ENCODE results near the gene PARP8.

DNA sequence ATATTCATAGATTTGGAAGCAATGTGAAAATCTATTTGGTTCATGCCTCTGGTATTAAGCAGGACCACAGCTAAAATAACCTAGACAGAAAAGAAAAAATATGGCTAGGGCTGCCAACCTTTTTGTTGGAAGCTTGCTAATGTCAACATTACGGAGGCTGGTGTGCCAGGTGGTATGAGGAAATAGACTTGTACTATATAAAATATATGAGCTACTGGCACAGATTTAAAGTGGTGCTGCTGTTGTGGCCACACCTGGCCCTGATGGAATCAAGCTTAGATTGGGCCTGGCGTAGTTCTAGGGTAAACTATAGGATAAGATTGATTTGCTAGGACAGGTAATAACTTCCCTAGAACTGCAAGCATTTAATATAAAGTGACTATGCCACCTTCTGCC, 10.6 kb upstream of the PARP8 start:
- TF ChIP-seq, protein P1, sequence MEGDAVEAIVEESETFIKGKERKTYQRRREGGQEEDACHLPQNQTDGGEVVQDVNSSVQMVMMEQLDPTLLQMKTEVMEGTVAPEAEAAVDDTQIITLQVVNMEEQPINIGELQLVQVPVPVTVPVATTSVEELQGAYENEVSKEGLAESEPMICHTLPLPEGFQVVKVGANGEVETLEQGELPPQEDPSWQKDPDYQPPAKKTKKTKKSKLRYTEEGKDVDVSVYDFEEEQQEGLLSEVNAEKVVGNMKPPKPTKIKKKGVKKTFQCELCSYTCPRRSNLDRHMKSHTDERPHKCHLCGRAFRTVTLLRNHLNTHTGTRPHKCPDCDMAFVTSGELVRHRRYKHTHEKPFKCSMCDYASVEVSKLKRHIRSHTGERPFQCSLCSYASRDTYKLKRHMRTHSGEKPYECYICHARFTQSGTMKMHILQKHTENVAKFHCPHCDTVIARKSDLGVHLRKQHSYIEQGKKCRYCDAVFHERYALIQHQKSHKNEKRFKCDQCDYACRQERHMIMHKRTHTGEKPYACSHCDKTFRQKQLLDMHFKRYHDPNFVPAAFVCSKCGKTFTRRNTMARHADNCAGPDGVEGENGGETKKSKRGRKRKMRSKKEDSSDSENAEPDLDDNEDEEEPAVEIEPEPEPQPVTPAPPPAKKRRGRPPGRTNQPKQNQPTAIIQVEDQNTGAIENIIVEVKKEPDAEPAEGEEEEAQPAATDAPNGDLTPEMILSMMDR (IDR thresholded peaks at IDR 0.05): no peak
- TF ChIP-seq POLR2A (IDR thresholded peaks at IDR 0.05): no peak
